ENCODE measurements around the gene YTHDF2. TPM values are rescaled to one million over a fixed set of nuclear protein-coding genes. Genes with fewer than 3 reads are reported as not detected.
"Not testable (repeated sequence)": the region's sequence is repeated elsewhere in the genome, so short reads cannot be mapped to it uniquely, and the experiment has no call there.

The YTHDF2 gene
- polyA plus RNA-seq, 1 donor, result 49.4 TPM

GRCh38 chr1:28759257-28759656 lies 22.5 kb downstream of the YTHDF2 start:
- no peak for DNase-seq (ENCODE audit: low read depth)

- DNase-seq (ENCODE audit: low read depth), result no peak
These were observed 24.4 kb downstream of the YTHDF2 start for GRCh38 chr1:28761189-28761588.

- no peak for DNase-seq (ENCODE audit: low read depth)
These were observed 29.9 kb downstream of the YTHDF2 start for GRCh38 chr1:28766532-28767183.

- no peak for DNase-seq (ENCODE audit: low read depth)
These were observed 33.9 kb downstream of the YTHDF2 start for GRCh38 chr1:28770601-28771165.

GRCh38 chr1:28771921-28772320 lies 35.2 kb downstream of the YTHDF2 start:
- DNase-seq (ENCODE audit: low read depth), result not testable (repeated sequence)

GRCh38 chr1:28773105-28773504 lies 36.4 kb downstream of the YTHDF2 start:
- DNase-seq (ENCODE audit: low read depth), result no peak

- peak; percentile 31 for DNase-seq (ENCODE audit: low read depth)
These were observed 38.6 kb downstream of the YTHDF2 start for GRCh38 chr1:28775121-28775942.

- no peak for DNase-seq (ENCODE audit: low read depth)
These were observed 39.6 kb downstream of the YTHDF2 start for GRCh38 chr1:28776341-28776740.

- no peak for DNase-seq (ENCODE audit: low read depth)
These were observed 41.3 kb downstream of the YTHDF2 start for GRCh38 chr1:28778021-28778420.

GRCh38 chr1:28779751-28780408 lies 43.1 kb downstream of the YTHDF2 start:
- DNase-seq (ENCODE audit: low read depth), result no peak

GRCh38 chr1:28781305-28781704 lies 44.6 kb downstream of the YTHDF2 start:
- no peak for DNase-seq (ENCODE audit: low read depth)

GRCh38 chr1:28782011-28782410 lies 45.3 kb downstream of the YTHDF2 start:
- DNase-seq (ENCODE audit: low read depth), result no peak

- DNase-seq (ENCODE audit: low read depth), result no peak
These were observed 46.6 kb downstream of the YTHDF2 start for GRCh38 chr1:28783363-28783762.

- DNase-seq (ENCODE audit: low read depth), result no peak
These were observed 52.7 kb downstream of the YTHDF2 start for GRCh38 chr1:28789412-28789811.

GRCh38 chr1:28789816-28790215 lies 53.1 kb downstream of the YTHDF2 start:
- DNase-seq (ENCODE audit: low read depth), result no peak

- no peak for DNase-seq (ENCODE audit: low read depth)
These were observed 53.8 kb downstream of the YTHDF2 start for GRCh38 chr1:28790377-28791035.

- DNase-seq (ENCODE audit: low read depth), result not testable (repeated sequence)
These were observed 55.2 kb downstream of the YTHDF2 start for GRCh38 chr1:28791929-28792328.

- DNase-seq (ENCODE audit: low read depth), result no peak
These were observed 55.9 kb downstream of the YTHDF2 start for GRCh38 chr1:28792644-28793121.

- not testable (repeated sequence) for DNase-seq (ENCODE audit: low read depth)
These were observed 57.8 kb downstream of the YTHDF2 start for GRCh38 chr1:28794582-28794981.

GRCh38 chr1:28796352-28797211 lies 59.8 kb downstream of the YTHDF2 start:
- no peak for DNase-seq (ENCODE audit: low read depth)

- DNase-seq (ENCODE audit: low read depth), result no peak
These were observed 63.6 kb downstream of the YTHDF2 start for GRCh38 chr1:28800324-28800723.

Data from forelimb muscle (tissue), 1 donor.